Measurements from ENCODE around the gene RNF32. TPM values are rescaled to one million over a fixed set of nuclear protein-coding genes. Genes with fewer than 3 reads are reported as not detected.
A peak's percentile ranks its signal among the peaks of the same experiment; 100 is the strongest.

The RNF32 gene
- total and polyA plus RNA-seq, 8 donors = 0.69 to 2.5 (median 1.1) TPM

GRCh38 chr7:156602283-156602682 is 38.3 kb upstream of the RNF32 start:
- Histone ChIP-seq H3K4me1 (no peaks in the 10 kb centered on the region), H3K9me3 (no peaks in the 10 kb centered on the region), H3K27me3 (no peaks in the 10 kb centered on the region), H3K4me3 (no peak overlapping the region), H3K36me3 (no peaks in the 10 kb centered on the region), H3K27ac (no peak overlapping the region)
- ATAC-seq (no peak), DNase-seq (no peak), FAIRE-seq (no peak)
- intact Hi-C loops (cut with DNase I) = no loop called here
- no peak for TF ChIP-seq CTCF (IDR thresholded peaks at IDR 0.05)
- WGBS, 2 donors = 79 to 85% methylated on average over 4 of the region's 4 CpGs

- FAIRE-seq (peak; percentile 87), DNase-seq (no peak), ATAC-seq (no peak)
- intact Hi-C loops (cut with DNase I) = no loop called here
- Histone ChIP-seq H3K27me3 (no peaks in the 10 kb centered on the region), H3K27ac (no peak overlapping the region), H3K4me1 (no peaks in the 10 kb centered on the region), H3K36me3 (no peaks in the 10 kb centered on the region), H3K4me3 (no peak overlapping the region), H3K9me3 (no peaks in the 10 kb centered on the region)
- TF ChIP-seq CTCF (IDR thresholded peaks at IDR 0.05) = no peak
- WGBS, 2 donors = 80 to 81% methylated on average over 6 of the region's 6 CpGs
Observed at GRCh38 chr7:156603011-156603410, 37.6 kb upstream of the RNF32 start.

GRCh38 chr7:156603629-156604028 is 36.9 kb upstream of the RNF32 start:
- intact Hi-C loops (cut with DNase I) = no loop called here
- 83 to 88% methylated on average over 7 of the region's 7 CpGs for WGBS, 2 donors
- FAIRE-seq = no peak

GRCh38 chr7:156604311-156604710 is 36.3 kb upstream of the RNF32 start:
- no peak for FAIRE-seq
- TF ChIP-seq CTCF (IDR thresholded peaks at IDR 0.05) = no peak
- DNase-seq = no peak
- WGBS, 2 donors = 84 to 90% methylated on average over 15 of the region's 15 CpGs
- ATAC-seq = no peak
- intact Hi-C loops (cut with DNase I) = no loop called here
- no peak overlapping the region for H3K27ac ChIP-seq
- H3K36me3 ChIP-seq = no peaks in the 10 kb centered on the region
- H3K9me3 ChIP-seq = no peaks in the 10 kb centered on the region
- H3K4me1 ChIP-seq = peaks cover 1 to 8% (median 7%) of the 10 kb centered on the region in 3 donors
- no peak overlapping the region for H3K4me3 ChIP-seq
- H3K27me3 ChIP-seq = no peaks in the 10 kb centered on the region

More at GRCh38 chr7:156603629-156604028, 36.9 kb upstream of the RNF32 start:
- Histone ChIP-seq H3K4me1 (peaks cover 0 to 1% (median under 1%) of the 10 kb centered on the region in 3 donors), H3K4me3 (no peak overlapping the region), H3K9me3 (no peaks in the 10 kb centered on the region), H3K27ac (no peak overlapping the region), H3K27me3 (no peaks in the 10 kb centered on the region), H3K36me3 (no peaks in the 10 kb centered on the region)
- DNase-seq (no peak), ATAC-seq (no peak)
- no peak for TF ChIP-seq CTCF (IDR thresholded peaks at IDR 0.05)

- H3K4me1 ChIP-seq = peaks cover 4 to 11% (median 7%) of the 10 kb centered on the region in 3 donors
- H3K36me3 ChIP-seq = no peaks in the 10 kb centered on the region
- H3K9me3 ChIP-seq = no peaks in the 10 kb centered on the region
- H3K27ac ChIP-seq = no peak overlapping the region
- no peak for TF ChIP-seq CTCF (IDR thresholded peaks at IDR 0.05)
- no peaks in the 10 kb centered on the region for H3K27me3 ChIP-seq
- no peak overlapping the region for H3K4me3 ChIP-seq
- ATAC-seq (no peak), FAIRE-seq (no peak), DNase-seq (no peak)
- WGBS, 2 donors = 90 to 93% methylated on average over 22 of the region's 22 CpGs
- intact Hi-C loops (cut with DNase I) = no loop called here
Observed at GRCh38 chr7:156604836-156605695, 35.5 kb upstream of the RNF32 start.

Measured in pancreas (tissue), 10 donors.